Measurements from ENCODE around the gene PTPN4. TPM values are rescaled to one million over a fixed set of nuclear protein-coding genes. Genes with fewer than 3 reads are reported as not detected.

PTPN4 gene
- total and polyA plus RNA-seq, 9 of the 15 experiments (the other 6 are each of a cell fraction or from before 2014, with no cell fraction given) = 5.0 to 32.8 (median 27.3) TPM

DNA sequence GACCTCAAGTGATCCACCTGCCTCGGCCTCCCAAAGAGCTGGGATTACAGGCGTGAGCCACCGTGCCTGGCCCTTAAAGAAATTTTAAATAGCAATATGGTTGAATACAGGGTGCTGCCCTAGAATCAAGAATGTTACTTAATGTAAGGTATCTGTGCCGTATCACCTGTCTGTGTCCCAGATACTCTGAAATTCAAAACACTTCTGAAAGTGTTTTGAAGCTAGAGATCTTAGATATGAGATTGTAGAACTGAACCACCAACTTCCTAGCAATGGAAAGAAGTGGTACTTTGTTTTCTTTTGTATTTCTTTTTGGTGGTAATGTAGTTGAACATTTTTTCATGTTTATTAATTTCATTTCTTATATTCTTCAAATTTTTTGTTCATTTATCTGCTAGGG lies 13.0 kb downstream of the PTPN4 start:
- Histone ChIP-seq H3K79me2 (ENCODE audit: control insufficient read depth, insufficient read depth, low read length) (peaks cover 42% of the 10 kb centered on the region), H3K9me1 (ENCODE audit: control insufficient read depth, insufficient read depth, low read length) (no peaks in the 10 kb centered on the region), H3K9me3 (replicated peaks; ENCODE audit: control insufficient read depth, insufficient read depth, low read depth, low read length) (no peaks in the 10 kb centered on the region), H3K4me3 (no peak overlapping the region), H3K27ac (ENCODE audit: extremely low read depth, low read depth, low read length) (no peak overlapping the region), H3K4me1 (replicated peaks in 1 of 2; ENCODE audit: control insufficient read depth in 2 of 2, insufficient read depth in 2 of 2, low read length in 2 of 2) (no peaks in the 10 kb centered on the region; a peak in 1 of 5 replicates), H3K36me3 (ENCODE audit: control insufficient read depth, insufficient read depth, low read length) (no peaks in the 10 kb centered on the region; the same call in 2 of the 3 replicates), H3K9ac (ENCODE audit: insufficient read depth in 1 of 2, low read depth in 2 of 2, low read length in 2 of 2) (no peak overlapping the region), H4K20me1 (replicated peaks; ENCODE audit: control insufficient read depth, insufficient read depth, low read length) (no peaks in the 10 kb centered on the region), H3K27me3 (ENCODE audit: control insufficient read depth in 2 of 2, insufficient read depth in 2 of 2, low read length in 2 of 2) (no peaks in the 10 kb centered on the region), H3K4me2 (ENCODE audit: insufficient read depth, low read length) (no peak overlapping the region), H2AFZ (ENCODE audit: low read depth, low read length) (no peak overlapping the region)
- ATAC-seq (no peak), FAIRE-seq (no peak), DNase-seq (ENCODE audit: extremely low read depth in 1 of 4, low spot score in 3 of 4) (no peak)
- ChIA-PET CTCF (ENCODE audit: low intra/inter-chr PET ratio) (no interaction called here), POLR2A (no interaction called here)
- WGBS (ENCODE audit: insufficient coverage, low coverage, missing lambda C conversion rate) = 86% methylated on average over 1 of the region's 4 CpGs
- intact Hi-C loops (cut with micrococcal nuclease) (no loop called here), in situ Hi-C loops (cut with MboI) (no loop called here)
- TF ChIP-seq ZNF518B (CRISPR knock-in tag; IDR thresholded peaks at IDR 0.05) = no peak
- no peak for TF ChIP-seq PML (IDR thresholded peaks at IDR 0.05; ENCODE audit: low read length)
- no peak for TF ChIP-seq MEF2A (IDR thresholded peaks at IDR 0.05; ENCODE audit: control insufficient read depth, low read depth, low read length)
- TF ChIP-seq MCM7 (IDR thresholded peaks at IDR 0.05) = no peak
- TF ChIP-seq SMAD1 (IDR thresholded peaks at IDR 0.05; ENCODE audit: low read depth, low read length, partially characterized antibody) = no peak
- no peak for TF ChIP-seq ZNF551 (CRISPR knock-in tag; IDR thresholded peaks at IDR 0.05)
- no peak for TF ChIP-seq DIDO1 (tag; IDR thresholded peaks at IDR 0.05; ENCODE audit: low read depth)
- TF ChIP-seq FOXK2 (conservative IDR thresholded peaks at IDR 0.05 in 1 of 2, IDR thresholded peaks at IDR 0.05 in 1 of 2; ENCODE audit: low read depth in 2 of 2) = no peak
- no peak for TF ChIP-seq PTRF (tag; IDR thresholded peaks at IDR 0.05)
- TF ChIP-seq ATF7 (IDR thresholded peaks at IDR 0.05) = no peak
- TF ChIP-seq MTA2 (IDR thresholded peaks at IDR 0.05; ENCODE audit: low read depth) = no peak
- TF ChIP-seq XRCC3 (IDR thresholded peaks at IDR 0.05) = no peak
- no peak for TF ChIP-seq CHD2 (IDR thresholded peaks at IDR 0.05; ENCODE audit: low read depth, low read length)
- TF ChIP-seq ZBTB5 (IDR thresholded peaks at IDR 0.05) = no peak
- no peak for TF ChIP-seq NFIC (IDR thresholded peaks at IDR 0.05)
- no peak for TF ChIP-seq ZNF668 (CRISPR knock-in tag; IDR thresholded peaks at IDR 0.05)
- BruUV-seq (replicated peaks) = no TSS peak

All from K562 (cell line).